Upper lobe of left lung (tissue), 6 donors: ENCODE data around the gene CA6. TPM values are rescaled to one million over a fixed set of nuclear protein-coding genes. Genes with fewer than 3 reads are reported as not detected.

Source experiments
- ATAC-seq, 2 donors: fragments of 200-7000 bp; cut with Tn5 transposase; one replicate each; pipeline ENCODE4 v1.9.1; 2022; ENCODE audit warnings: mild to moderate bottlenecking in 2 of 2, moderate library complexity in 2 of 2; ENCODE audit not compliant: low FRiP score in 2 of 2
- DNase-seq, 2 donors: peaks; one replicate each; pipeline ENCODE4 v3.0.0-alpha.2; 2019 to 2020
- H3K27ac ChIP-seq, 4 donors: fragments of 200-600 bp; sonication (generic); one replicate each; pipeline ENCODE4 v1.5.1; 2016 to 2019
- H3K27me3 ChIP-seq, 4 donors: fragments of 200-600 bp; sonication (generic); one replicate each; pipeline ENCODE4 v1.5.1; 2017 to 2019
- H3K36me3 ChIP-seq, 4 donors: fragments of 200-600 bp; sonication (generic); one replicate each; pipeline ENCODE4 v1.5.1; 2016 to 2019
- H3K4me1 ChIP-seq, 4 donors: fragments of 200-600 bp; sonication (generic); one replicate each; pipeline ENCODE4 v1.5.1; 2018 to 2019
- H3K4me3 ChIP-seq, 4 donors: fragments of 200-600 bp; sonication (generic); one replicate each; pipeline ENCODE4 v1.5.1; 2017 to 2019; ENCODE audit warnings: mild to moderate bottlenecking in 2 of 4, moderate library complexity in 1 of 4
- H3K9me3 ChIP-seq, 4 donors: fragments of 200-600 bp; sonication (generic); one replicate each; pipeline ENCODE4 v1.5.1; 2018 to 2019
- EP300 ChIP-seq, 4 donors: sonication (generic); formaldehyde crosslinking; IDR thresholded peaks; one replicate each; pipeline ENCODE4 v1.5.1; 2017; ENCODE audit warnings: antibody characterized with exemption in 4 of 4, control low read depth in 2 of 4
- POLR2A ChIP-seq, 4 donors: fragments of 450-650 bp; IDR thresholded peaks; one replicate each; pipeline ENCODE4 v1.5.1; 2016 to 2017; ENCODE audit warnings: antibody characterized with exemption in 4 of 4, mild to moderate bottlenecking in 2 of 4
- POLR2AphosphoS5 ChIP-seq, 2 donors: sonication (generic); formaldehyde crosslinking; IDR thresholded peaks; one replicate each; pipeline ENCODE4 v1.5.1; 2017; ENCODE audit warnings: antibody characterized with exemption in 2 of 2
- WGBS, 2 donors: methylation state at CpG; one replicate each; pipeline ENCODE4 v1.1.5; 2017 to 2018; 5-methylcytosine and 5-hydroxymethylcytosine counted together
- total RNA-seq, 6 donors: library from RNA; depleted of rRNA in 4 of 6; stranded (reverse); fragments of >200 nt in 4 of 6; gene quantifications; one replicate each; pipeline versions ENCODE4 v1.1.0 to v1.2.1, GENCODE V29; 2016 to 2021
- TF ChIP-seq, protein P1 (sequence below), 6 experiments: fragments of 450-650 bp in 4 of 6; fragments of 200-600 bp in 2 of 6; sonication (generic) in 2 of 6; IDR thresholded peaks; one replicate each; pipeline ENCODE4 v1.5.1; 2016 to 2019; ENCODE audit warnings: antibody characterized with exemption in 6 of 6
- donor health status: DM: no; HTN: no; CAD: no; lungs with moderate emphysema.
- donor health status: DM: no; HTN: yes; CAD: no; lungs with severe emphysema.

The CA6 gene
- total RNA-seq, 6 donors from 2014 or later, result not detected

DNA sequence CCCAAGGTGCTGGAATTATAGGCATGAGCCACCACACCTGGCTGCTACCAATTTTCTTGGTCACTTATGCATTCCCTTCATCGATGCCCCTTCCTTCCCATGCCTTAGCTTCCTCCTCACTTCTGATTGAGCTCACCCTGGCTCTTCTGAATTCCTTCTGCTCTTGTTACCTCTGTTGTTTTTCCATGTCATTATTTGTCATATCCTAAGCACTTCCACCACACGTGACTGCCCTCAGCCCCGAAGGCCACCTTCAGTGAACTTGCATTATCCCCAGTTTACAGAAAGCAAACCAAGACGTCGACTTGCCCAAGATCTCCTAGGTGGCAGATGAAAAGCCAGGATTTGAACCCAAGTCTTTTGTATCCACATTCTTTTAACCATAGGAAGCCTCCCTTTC is 30.7 kb downstream of the CA6 start:
- H3K9me3 ChIP-seq, result no peaks in the 10 kb centered on the region

DNA sequence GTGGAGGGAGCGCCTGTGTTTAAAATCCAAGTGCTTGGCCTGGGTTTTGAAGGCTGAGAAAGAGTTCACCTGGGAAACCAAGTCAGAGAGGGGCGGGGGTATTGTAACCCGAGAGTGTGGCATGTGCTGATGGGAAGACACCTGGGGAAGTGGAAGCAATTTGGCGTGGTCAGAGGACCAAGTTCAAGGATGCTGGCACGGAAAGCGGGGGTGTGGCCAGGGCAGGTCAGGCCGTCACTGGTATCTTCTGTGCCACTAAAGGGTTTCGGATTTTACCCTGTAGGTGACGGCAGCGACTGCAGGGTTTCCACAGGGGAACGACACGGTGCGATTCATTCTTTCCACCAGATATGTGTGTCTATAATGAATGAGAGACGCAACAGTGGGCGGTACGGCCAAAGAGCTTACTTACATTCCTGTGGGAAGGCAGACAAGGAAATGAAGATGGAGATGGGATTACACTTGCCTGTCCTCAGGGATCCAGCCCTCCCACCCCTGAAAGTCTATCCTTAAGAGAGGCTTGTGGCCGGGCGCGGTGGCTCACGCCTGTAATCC is 31.3 kb downstream of the CA6 start:
- no peaks in the 10 kb centered on the region for H3K27me3 ChIP-seq
- H3K36me3 ChIP-seq, result no peaks in the 10 kb centered on the region
- ATAC-seq, result no peak
- no peak overlapping the region for H3K27ac ChIP-seq
- H3K4me3 ChIP-seq, result no peak overlapping the region
- no peaks in the 10 kb centered on the region for H3K9me3 ChIP-seq
- H3K4me1 ChIP-seq, result no peaks in the 10 kb centered on the region
- no peak for TF ChIP-seq EP300 (IDR thresholded peaks at IDR 0.05)
- TF ChIP-seq, protein P1, sequence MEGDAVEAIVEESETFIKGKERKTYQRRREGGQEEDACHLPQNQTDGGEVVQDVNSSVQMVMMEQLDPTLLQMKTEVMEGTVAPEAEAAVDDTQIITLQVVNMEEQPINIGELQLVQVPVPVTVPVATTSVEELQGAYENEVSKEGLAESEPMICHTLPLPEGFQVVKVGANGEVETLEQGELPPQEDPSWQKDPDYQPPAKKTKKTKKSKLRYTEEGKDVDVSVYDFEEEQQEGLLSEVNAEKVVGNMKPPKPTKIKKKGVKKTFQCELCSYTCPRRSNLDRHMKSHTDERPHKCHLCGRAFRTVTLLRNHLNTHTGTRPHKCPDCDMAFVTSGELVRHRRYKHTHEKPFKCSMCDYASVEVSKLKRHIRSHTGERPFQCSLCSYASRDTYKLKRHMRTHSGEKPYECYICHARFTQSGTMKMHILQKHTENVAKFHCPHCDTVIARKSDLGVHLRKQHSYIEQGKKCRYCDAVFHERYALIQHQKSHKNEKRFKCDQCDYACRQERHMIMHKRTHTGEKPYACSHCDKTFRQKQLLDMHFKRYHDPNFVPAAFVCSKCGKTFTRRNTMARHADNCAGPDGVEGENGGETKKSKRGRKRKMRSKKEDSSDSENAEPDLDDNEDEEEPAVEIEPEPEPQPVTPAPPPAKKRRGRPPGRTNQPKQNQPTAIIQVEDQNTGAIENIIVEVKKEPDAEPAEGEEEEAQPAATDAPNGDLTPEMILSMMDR (IDR thresholded peaks at IDR 0.05), result no peak
- no peak for TF ChIP-seq POLR2A (IDR thresholded peaks at IDR 0.05)
- TF ChIP-seq POLR2AphosphoS5 (IDR thresholded peaks at IDR 0.05), result no peak
- no peak for DNase-seq
- 90 to 91% methylated on average over 19 to 20 of the region's 20 CpGs for WGBS, 2 donors

More for the DNA sequence above, 30.7 kb downstream of the CA6 start:
- Histone ChIP-seq H3K4me3 (no peak overlapping the region), H3K27ac (no peak overlapping the region), H3K27me3 (no peaks in the 10 kb centered on the region), H3K36me3 (no peaks in the 10 kb centered on the region), H3K4me1 (no peaks in the 10 kb centered on the region)
- DNase-seq, result no peak
- WGBS, 2 donors, result 76 to 78% methylated on average over 5 of the region's 5 CpGs
- no peak for ATAC-seq
- no peak for TF ChIP-seq POLR2A (IDR thresholded peaks at IDR 0.05)
- no peak for TF ChIP-seq POLR2AphosphoS5 (IDR thresholded peaks at IDR 0.05)
- TF ChIP-seq, protein P1 (IDR thresholded peaks at IDR 0.05), result no peak
- no peak for TF ChIP-seq EP300 (IDR thresholded peaks at IDR 0.05)

GRCh38 chr1:8980656-8981055 is 35.0 kb downstream of the CA6 start:
- ATAC-seq (no peak), DNase-seq (no peak)
- WGBS, 2 donors, result 65 to 69% methylated on average over 3 of the region's 3 CpGs
- TF ChIP-seq, protein P1 (IDR thresholded peaks at IDR 0.05), result no peak
- TF ChIP-seq POLR2AphosphoS5 (IDR thresholded peaks at IDR 0.05), result no peak
- TF ChIP-seq POLR2A (IDR thresholded peaks at IDR 0.05), result no peak
- TF ChIP-seq EP300 (IDR thresholded peaks at IDR 0.05), result no peak
- no peaks in the 10 kb centered on the region for H3K27me3 ChIP-seq
- H3K36me3 ChIP-seq, result no peaks in the 10 kb centered on the region
- no peak overlapping the region for H3K4me3 ChIP-seq
- H3K27ac ChIP-seq, result no peak overlapping the region
- no peaks in the 10 kb centered on the region for H3K4me1 ChIP-seq
- H3K9me3 ChIP-seq, result no peaks in the 10 kb centered on the region

- H3K4me3 ChIP-seq, result no peak overlapping the region
- H3K27me3 ChIP-seq, result no peaks in the 10 kb centered on the region
- DNase-seq (no peak), ATAC-seq (no peak)
- no peaks in the 10 kb centered on the region for H3K36me3 ChIP-seq
- 71 to 74% methylated on average over 2 of the region's 2 CpGs for WGBS, 2 donors
- TF ChIP-seq, protein P1 (IDR thresholded peaks at IDR 0.05), result no peak
- TF ChIP-seq POLR2A (IDR thresholded peaks at IDR 0.05) (no peak), POLR2AphosphoS5 (IDR thresholded peaks at IDR 0.05) (no peak), EP300 (IDR thresholded peaks at IDR 0.05) (no peak)
- no peak overlapping the region for H3K27ac ChIP-seq
- H3K4me1 ChIP-seq, result peaks cover 0 to 4% (median 3%) of the 10 kb centered on the region in 4 donors
- no peaks in the 10 kb centered on the region for H3K9me3 ChIP-seq
Measured at GRCh38 chr1:8981169-8981568, 35.5 kb downstream of the CA6 start.

DNA sequence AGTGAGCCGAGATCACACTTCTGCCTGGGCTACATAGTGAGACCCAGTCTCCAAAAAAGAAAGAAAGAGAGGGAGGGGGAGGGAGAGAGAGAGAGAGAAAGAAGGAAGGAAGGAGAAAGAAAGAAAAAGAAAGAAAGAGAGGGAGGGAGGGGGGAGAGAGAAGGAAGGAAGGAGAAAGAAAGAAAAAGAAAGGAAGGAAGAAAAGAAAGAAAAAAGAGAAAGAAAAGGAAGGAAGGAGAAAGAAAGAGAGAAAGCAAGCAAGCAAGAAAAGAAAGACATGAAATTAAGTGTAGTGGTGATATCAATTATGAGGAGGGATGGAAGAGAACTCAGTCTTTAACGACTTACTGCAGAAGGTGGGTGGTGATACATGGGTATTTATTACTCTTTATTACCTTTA is 38.5 kb downstream of the CA6 start:
- no peak overlapping the region for H3K27ac ChIP-seq
- ATAC-seq, result no peak
- peaks cover 7 to 26% (median 12%) of the 10 kb centered on the region in 4 donors for H3K4me1 ChIP-seq
- H3K27me3 ChIP-seq, result no peaks in the 10 kb centered on the region
- TF ChIP-seq, protein P1 (IDR thresholded peaks at IDR 0.05), result no peak
- TF ChIP-seq POLR2AphosphoS5 (IDR thresholded peaks at IDR 0.05) (no peak), POLR2A (IDR thresholded peaks at IDR 0.05) (no peak), EP300 (IDR thresholded peaks at IDR 0.05) (no peak)
- no peak for DNase-seq
- WGBS, 2 donors, result 79 to 82% methylated on average over 2 of the region's 2 CpGs
- no peaks in the 10 kb centered on the region for H3K36me3 ChIP-seq
- no peak overlapping the region for H3K4me3 ChIP-seq
- no peaks in the 10 kb centered on the region for H3K9me3 ChIP-seq
